KOPT-K1 (cell line): ENCODE measurements around the gene MIF4GD.
"Not testable (repeated sequence)": the region's sequence is repeated elsewhere in the genome, so short reads cannot be mapped to it uniquely, and the experiment has no call there.

Experiments
- H3K27ac ChIP-seq: fragments of 200-600 bp; sonication (generic); 2 replicates; pipeline ENCODE4 v1.5.1; 2016; ENCODE audit warnings: antibody characterized with exemption, mild to moderate bottlenecking, low read depth, low read length; ENCODE audit not compliant: poor library complexity, severe bottlenecking
- H3K36me3 ChIP-seq: fragments of 200-600 bp; sonication (generic); 2 replicates; pipeline ENCODE4 v1.5.1; 2017; ENCODE audit warnings: antibody characterized with exemption, mild to moderate bottlenecking, low read length, moderate library complexity; ENCODE audit not compliant: insufficient read depth
- H3K9me3 ChIP-seq: fragments of 200-600 bp; sonication (generic); 2 replicates; pipeline ENCODE4 v1.5.1; 2017; ENCODE audit warnings: antibody characterized with exemption, low read length, mild to moderate bottlenecking; ENCODE audit not compliant: insufficient read depth, poor library complexity, severe bottlenecking

The MIF4GD gene

DNA sequence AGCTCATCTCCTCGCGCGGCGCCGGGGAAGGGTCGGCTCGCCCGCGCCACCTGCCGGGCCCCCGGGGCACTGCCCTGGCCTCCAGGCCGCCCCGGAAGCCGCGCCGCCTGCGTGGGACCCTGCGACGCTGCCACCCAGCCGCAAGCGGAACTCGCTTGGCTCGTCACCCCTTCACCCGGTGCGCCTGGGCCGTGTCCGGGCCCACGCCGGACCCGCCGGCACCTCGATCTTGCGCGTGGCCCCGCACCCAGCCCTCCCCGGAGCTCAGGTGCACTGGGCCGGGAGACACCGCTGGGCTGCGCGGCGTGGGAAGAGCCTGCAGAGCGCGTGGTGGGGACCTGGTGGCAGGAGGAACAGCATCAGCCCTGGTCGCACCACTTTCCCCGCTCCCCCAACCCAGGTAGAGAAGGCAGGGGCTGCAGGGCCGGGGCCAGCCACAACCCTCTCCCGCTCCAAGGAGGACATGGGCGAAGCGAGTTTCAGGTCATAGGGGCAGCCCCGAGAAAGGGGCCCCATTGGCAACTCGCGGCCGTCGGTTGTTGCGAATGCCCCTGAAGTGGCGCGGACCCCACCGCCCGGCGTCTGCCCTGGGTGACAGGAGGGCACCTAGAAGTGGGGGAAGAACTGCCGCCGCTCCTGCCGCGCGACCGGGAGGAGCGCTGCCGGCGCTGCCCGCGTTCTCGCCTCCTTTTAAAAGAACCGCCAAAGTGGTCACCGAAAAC, 363 bp upstream of the MIF4GD start:
- Histone ChIP-seq H3K9me3 (no peaks in the 10 kb centered on the region), H3K36me3 (peaks cover 52% of the 10 kb centered on the region), H3K27ac (peak overlapping the region; percentile 96)

GRCh38 chr17:75270218-75270965, 639 bp downstream of the MIF4GD start:
- peak overlapping the region; percentile 96 for H3K27ac ChIP-seq
- peaks cover 59% of the 10 kb centered on the region for H3K36me3 ChIP-seq
- no peaks in the 10 kb centered on the region for H3K9me3 ChIP-seq

DNA sequence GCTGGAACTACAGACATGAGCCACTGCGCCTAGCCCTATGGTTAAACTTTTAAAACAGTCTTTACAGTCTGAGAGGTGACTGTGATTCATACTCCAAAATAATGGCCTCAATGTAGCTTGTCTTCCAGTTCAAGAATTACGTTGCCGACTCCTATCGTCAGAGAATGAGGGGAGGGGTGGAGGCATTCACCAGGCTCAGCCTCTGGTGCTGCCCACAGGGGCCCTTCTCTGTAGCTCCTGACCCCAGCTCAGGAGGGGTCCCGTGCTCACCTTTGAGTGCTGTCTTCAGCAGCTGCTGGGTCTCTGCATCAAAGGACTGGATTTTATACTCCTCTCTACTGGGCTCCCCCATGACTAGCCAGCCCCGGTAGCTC, 1.2 kb downstream of the MIF4GD start:
- Histone ChIP-seq H3K27ac (peak overlapping the region; percentile 96), H3K36me3 (peaks cover 59% of the 10 kb centered on the region), H3K9me3 (no peaks in the 10 kb centered on the region)

DNA sequence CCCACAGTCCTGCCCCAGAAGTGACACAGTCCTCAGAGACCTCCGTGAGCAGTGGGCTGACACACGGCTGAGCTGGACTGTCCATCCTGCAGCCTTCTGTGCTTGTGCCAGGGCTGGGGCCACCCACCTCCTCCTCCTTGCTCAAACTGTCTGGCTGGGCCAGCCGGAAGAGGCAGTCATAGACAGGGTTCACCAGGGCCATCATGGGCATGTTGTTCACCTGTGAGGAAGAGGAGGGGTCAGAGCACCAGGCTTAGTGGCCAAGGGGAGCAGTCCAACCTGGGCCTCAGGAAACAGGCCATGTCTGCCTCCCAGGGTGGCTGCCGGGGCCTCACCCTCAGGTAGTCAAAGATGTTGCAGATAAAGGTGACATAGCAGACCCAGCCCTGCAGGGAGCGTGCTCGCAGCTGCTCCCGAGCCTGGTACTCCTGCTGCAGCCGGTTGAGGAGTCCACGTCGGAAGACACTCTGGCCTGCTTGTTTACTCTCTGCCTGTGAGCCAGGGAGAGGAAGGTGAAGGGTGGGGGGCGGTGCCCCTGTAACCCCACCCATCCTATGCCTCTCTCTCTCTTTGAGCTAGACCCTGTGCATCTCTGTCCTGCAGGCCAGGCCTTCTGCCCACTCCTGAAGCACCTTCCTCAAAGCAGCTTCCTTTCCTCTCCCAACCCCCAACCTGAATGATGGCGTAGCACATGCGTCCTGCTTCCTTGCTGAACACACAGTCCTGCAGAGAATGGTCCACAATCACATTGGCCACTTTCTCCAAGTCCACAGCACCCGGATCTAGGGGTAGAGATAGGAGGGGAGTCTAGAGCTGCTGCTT, 3.4 kb downstream of the MIF4GD start:
- Histone ChIP-seq H3K9me3 (no peaks in the 10 kb centered on the region), H3K36me3 (peaks cover 56% of the 10 kb centered on the region), H3K27ac (no peak overlapping the region)

DNA sequence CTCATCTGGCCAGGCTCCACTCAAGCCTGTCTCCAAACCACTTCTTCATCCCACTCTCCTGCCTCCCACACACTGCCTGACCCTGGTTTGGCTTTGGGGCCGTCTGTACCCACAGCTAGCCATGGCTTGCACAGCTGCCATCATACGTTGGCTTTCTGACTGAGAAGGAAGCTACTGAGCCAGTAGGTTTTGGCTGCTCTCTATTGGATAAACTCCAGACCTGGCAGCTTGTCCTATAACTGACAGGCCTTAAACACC, 3.9 kb downstream of the MIF4GD start:
- Histone ChIP-seq H3K36me3 (peaks cover 51% of the 10 kb centered on the region), H3K9me3 (no peaks in the 10 kb centered on the region), H3K27ac (no peak overlapping the region)

DNA sequence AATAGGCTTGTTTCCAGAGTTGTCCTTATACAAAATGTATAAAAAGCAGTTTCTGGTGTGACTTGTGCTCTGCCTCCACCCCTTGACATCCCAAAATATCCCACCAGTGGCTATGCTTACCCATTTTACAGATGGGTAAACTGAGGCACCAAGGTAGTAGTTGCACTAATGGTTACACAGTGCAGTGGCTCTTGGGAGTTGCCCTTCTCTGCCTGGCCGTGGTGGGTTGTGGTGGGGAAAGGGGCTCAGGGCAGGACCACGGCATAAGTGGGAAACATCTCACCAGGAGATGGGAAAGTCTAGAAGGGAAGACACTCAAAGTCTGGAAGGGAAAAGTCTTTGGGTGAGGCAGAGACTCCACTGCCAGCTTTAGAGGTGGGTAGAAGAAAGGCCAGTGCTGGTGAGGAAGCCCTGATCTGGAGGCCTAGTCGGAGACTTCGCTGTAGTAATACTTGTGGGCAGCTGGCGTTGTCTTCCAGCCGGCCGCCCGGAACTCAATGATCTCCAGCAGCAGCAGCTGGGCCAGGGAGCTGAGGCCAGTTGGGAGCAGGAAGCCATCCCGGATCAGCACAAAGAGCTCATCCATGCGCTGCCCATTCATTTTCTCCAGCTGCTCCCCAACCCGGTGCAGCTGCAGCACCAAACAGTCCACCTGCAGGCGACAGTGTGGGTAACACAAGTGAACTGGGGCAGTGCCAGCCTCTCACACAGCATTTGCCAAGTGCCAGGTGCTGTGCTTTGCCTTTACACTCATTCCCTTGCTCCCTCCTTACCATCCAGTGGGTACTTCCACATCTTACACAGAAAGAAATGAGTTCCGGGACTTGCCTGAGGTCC, 4.5 kb downstream of the MIF4GD start:
- no peak overlapping the region for H3K27ac ChIP-seq
- no peaks in the 10 kb centered on the region for H3K9me3 ChIP-seq
- peaks cover 51% of the 10 kb centered on the region for H3K36me3 ChIP-seq

DNA sequence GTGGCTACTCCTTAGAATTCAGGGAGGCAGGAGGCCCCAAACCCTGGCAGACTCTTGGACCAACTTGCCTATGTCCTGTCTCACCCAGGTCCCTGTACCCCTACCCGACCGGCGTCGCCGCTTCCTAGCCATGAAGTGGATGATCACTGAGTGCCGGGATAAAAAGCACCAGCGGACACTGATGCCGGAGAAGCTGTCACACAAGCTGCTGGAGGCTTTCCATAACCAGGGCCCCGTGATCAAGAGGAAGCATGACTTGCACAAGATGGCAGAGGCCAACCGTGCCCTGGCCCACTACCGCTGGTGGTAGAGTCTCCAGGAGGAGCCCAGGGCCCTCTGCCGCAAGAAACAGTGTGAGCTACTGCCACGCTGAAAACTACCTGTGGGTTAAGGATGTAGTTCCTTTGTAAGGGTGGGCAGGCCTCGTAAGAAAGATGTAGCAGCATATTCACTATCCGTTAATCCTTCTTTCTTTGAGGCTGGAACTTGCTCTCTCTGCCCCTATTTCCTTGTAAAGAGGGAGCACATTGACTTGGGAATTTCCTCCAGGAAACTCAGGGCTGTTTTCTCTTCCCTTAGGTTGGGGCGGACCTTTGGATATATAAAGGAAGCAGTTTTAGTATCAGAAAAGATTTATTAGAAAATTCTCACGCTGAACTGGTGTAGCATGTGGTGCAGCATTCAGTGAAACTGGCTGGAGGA, 5.3 kb downstream of the MIF4GD start:
- Histone ChIP-seq H3K36me3 (peaks cover 51% of the 10 kb centered on the region), H3K9me3 (no peaks in the 10 kb centered on the region), H3K27ac (no peak overlapping the region)

- peaks cover 51% of the 10 kb centered on the region for H3K36me3 ChIP-seq
Observed at GRCh38 chr17:75263055-75263454, 8.0 kb downstream of the MIF4GD start.

DNA sequence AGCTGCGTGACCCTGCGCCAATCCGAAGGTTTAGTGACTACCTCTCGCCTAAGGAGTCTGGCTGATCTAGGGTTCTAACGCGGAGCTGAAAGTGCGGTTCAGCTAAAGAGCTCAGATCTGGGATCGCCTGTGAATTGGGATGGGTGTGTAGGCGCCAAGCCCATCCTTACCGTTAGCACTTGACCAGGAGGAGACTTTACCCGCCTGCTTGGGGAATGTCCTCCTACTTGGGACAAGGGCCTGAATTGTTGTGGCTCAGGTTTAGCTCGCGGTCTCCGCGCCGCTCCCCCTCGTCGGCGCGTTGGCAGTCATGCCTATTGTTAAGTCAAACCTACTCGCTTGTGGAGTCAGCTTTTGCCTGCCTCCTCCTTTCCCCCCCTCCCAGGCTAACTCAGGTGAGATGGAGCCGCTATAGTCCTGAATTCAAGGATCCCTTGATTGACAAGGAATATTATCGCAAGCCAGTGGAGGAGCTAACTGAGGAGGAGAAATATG, 8.9 kb downstream of the MIF4GD start:
- H3K36me3 ChIP-seq: peaks cover 42% of the 10 kb centered on the region
- peak overlapping the region; percentile 93 for H3K27ac ChIP-seq
- H3K9me3 ChIP-seq: no peaks in the 10 kb centered on the region

More at GRCh38 chr17:75263055-75263454, 8.0 kb downstream of the MIF4GD start:
- Histone ChIP-seq H3K27ac (no peak overlapping the region), H3K9me3 (no peaks in the 10 kb centered on the region)

DNA sequence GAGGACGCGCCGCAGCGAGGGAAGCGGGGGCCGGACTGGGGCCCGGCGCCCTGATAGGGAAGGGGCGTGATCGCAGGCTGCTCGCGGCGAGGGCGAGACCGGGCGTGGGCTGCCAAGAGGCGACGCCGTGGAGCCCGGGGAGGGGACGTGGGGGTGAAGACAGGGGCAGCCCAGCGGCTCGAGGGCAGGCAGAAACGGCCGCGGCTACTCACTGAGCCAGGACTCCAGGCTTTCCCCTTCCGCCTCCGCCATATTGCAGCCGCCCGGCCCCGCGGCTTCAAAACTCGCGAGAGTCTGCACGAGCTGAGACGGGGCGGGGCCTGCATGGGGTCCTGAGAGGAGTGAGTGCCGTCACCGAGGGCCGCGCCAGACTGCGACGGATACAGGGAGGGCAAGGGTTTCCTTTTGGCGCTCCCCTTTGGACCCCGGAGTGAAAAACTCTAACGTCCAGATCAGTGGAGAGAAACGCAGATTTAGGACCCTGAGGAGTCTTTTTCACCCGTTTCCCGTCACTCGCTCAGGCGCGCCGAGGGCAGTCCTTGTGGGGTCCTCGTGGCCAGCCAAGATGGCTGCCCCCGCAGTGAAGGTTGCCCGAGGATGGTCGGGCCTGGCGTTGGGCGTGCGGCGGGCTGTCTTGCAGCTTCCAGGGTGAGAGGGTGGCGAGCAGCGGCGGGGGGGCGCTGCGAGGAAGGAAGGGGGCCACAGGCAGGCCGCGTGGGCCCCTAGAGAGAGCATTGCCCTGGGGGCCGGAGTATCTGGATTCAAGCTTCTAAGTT, 9.5 kb downstream of the MIF4GD start, which contains the start of the genes GGA3 and MRPS7:
Gene GGA3 (minus strand): TSS at position 271 of the 776 bp plus-strand sequence. CDS start 19 bp downstream, at position 252.
Gene MRPS7 (plus strand): TSS at position 544 of the 776 bp plus-strand sequence. CDS start 22 bp downstream, at position 566.
- H3K9me3 ChIP-seq: no peaks in the 10 kb centered on the region
- peak within 1 kb of the TSS; percentile 93 for H3K27ac ChIP-seq
- H3K36me3 ChIP-seq: peaks cover 36% of the 10 kb centered on the region

GRCh38 chr17:75260641-75261335, 10.2 kb downstream of the MIF4GD start:
- H3K36me3 ChIP-seq: peaks cover 29% of the 10 kb centered on the region
- H3K9me3 ChIP-seq: no peaks in the 10 kb centered on the region
- H3K27ac ChIP-seq: peak overlapping the region; percentile 93

DNA sequence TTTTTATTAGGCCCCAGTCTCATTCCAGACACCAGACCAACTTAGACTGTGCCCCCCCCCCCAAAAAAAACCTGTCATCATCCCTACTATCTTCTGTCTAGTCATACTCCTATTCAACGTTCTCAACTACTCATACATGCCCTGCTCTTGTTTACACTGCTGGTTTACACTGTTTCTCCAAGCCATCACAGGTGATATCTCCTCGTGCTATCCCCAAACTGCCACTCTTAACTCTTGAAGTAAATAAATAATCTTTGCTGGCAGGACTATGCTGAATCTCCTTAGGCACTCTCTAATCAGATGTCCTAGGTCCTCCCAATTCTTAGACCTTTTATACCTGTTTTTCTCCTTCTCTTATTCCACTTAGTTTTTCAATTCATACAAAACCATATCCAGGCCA, 13.8 kb downstream of the MIF4GD start:
- not testable (repeated sequence) for H3K36me3 ChIP-seq, H3K9me3 ChIP-seq, H3K27ac ChIP-seq
